H1 (cell line): ENCODE results near the gene MTCL3.

Experiments used
- CTCF ChIA-PET: fragments of 300-600 bp; sonication (Branson Sonifier 250); formaldehyde crosslinking; loops from one replicate; lab custom pipeline; 2021; ENCODE audit not compliant: partially characterized antibody; lab: Charles Lee
- POLR2A ChIA-PET: fragments of 300-600 bp; sonication (Branson Sonifier 250); formaldehyde crosslinking; loops from one replicate; lab custom pipeline; 2021; ENCODE audit warnings: inconsistent platforms; ENCODE audit not compliant: partially characterized antibody; lab: Charles Lee
- DNase-seq, 2 experiments: peaks; one replicate each; pipeline versions ENCODE4 v3.0.0 to v3.0.0-alpha.2; 2010 to 2022; ENCODE audit warnings: low spot score in 2 of 2, low read depth in 1 of 2, mixed read lengths in 1 of 2
- FAIRE-seq: peaks from 2 replicates; lab custom pipeline; 2011; peaks lifted over from hg19 to GRCh38; lab: Jason Lieb, UNC
- H2AFZ ChIP-seq: 2 replicates; pipeline ENCODE4 v1.8.1; 2012; ENCODE audit warnings: low read length, inconsistent platforms
- H2AK5ac ChIP-seq: 2 replicates; pipeline ENCODE4 v1.6.1; 2013; ENCODE audit warnings: low read depth, low read length
- H2BK120ac ChIP-seq: replicated peaks from 2 replicates; pipeline ENCODE3; 2013; ENCODE audit warnings: low read depth, low read length, inconsistent platforms
- H2BK12ac ChIP-seq: 2 replicates; pipeline ENCODE4 v1.6.1; 2013; ENCODE audit warnings: low read depth, low read length
- H2BK15ac ChIP-seq: 2 replicates; pipeline ENCODE4 v1.6.1; 2013; ENCODE audit warnings: low read length
- H2BK20ac ChIP-seq: 2 replicates; pipeline ENCODE4 v1.6.1; 2013; ENCODE audit warnings: low read length
- H2BK5ac ChIP-seq: 2 replicates; pipeline ENCODE4 v1.6.1; 2013; ENCODE audit warnings: low read depth, low read length
- H3K14ac ChIP-seq: 2 replicates; pipeline ENCODE4 v1.6.1; 2013; ENCODE audit warnings: inconsistent platforms; ENCODE audit not compliant: insufficient read length
- H3K18ac ChIP-seq: 2 replicates; pipeline ENCODE4 v1.6.1; 2013; ENCODE audit warnings: low read length; ENCODE audit errors: extremely low read depth
- H3K23ac ChIP-seq: 2 replicates; pipeline ENCODE4 v1.6.1; 2013; ENCODE audit warnings: inconsistent platforms; ENCODE audit not compliant: insufficient read length
- H3K23me2 ChIP-seq: 2 replicates; pipeline ENCODE4 v1.6.1; 2013; ENCODE audit warnings: low read depth, low read length
- H3K27ac ChIP-seq: 2 replicates; pipeline ENCODE4 v1.6.1; 2011; ENCODE audit warnings: low read depth, low read length, inconsistent platforms
- H3K27me3 ChIP-seq, 4 experiments: replicated peaks in 1 of 4; 1 replicate in 1 of 4; 2 replicates in 3 of 4; pipeline versions ENCODE4 v1.6.1 to v1.8.1; 2011 to 2013; ENCODE audit warnings: low read length in 3 of 4, mild to moderate bottlenecking in 3 of 4, inconsistent platforms in 2 of 4, mixed read lengths in 2 of 4, moderate library complexity in 1 of 4; ENCODE audit not compliant: control insufficient read depth in 3 of 4, insufficient read depth in 3 of 4; ENCODE audit errors: extremely low read depth in 1 of 4
- H3K36me3 ChIP-seq, 4 experiments: 2 replicates each; pipeline versions ENCODE4 v1.6.1 to v1.8.1; 2011 to 2013; ENCODE audit warnings: mild to moderate bottlenecking in 4 of 4, low read length in 3 of 4, moderate library complexity in 2 of 4, control low read depth in 1 of 4, inconsistent platforms in 1 of 4; ENCODE audit not compliant: insufficient read depth in 4 of 4, control insufficient read depth in 2 of 4
- H3K4ac ChIP-seq: replicated peaks from 2 replicates; pipeline ENCODE3; 2013; ENCODE audit warnings: low read length, low read depth, mixed read lengths, inconsistent platforms; ENCODE audit not compliant: insufficient read length
- H3K4me1 ChIP-seq, 4 experiments: replicated peaks in 1 of 4; 1 replicate in 1 of 4; 2 replicates in 3 of 4; pipeline versions ENCODE4 v1.6.1 to v1.8.1; 2011 to 2013; ENCODE audit warnings: low read length in 3 of 4, inconsistent platforms in 2 of 4, mixed read lengths in 1 of 4; ENCODE audit not compliant: insufficient read depth in 4 of 4, control insufficient read depth in 3 of 4
- H3K4me2 ChIP-seq, 2 experiments: 2 replicates each; pipeline versions ENCODE4 v1.6.1 to v1.8.1; 2011 to 2013; ENCODE audit warnings: low read depth in 2 of 2, low read length in 2 of 2, control low read depth in 1 of 2, inconsistent platforms in 1 of 2, mild to moderate bottlenecking in 1 of 2; ENCODE audit not compliant: insufficient read depth in 1 of 2
- H3K4me3 ChIP-seq, 4 experiments: fragments of 200-600, 300-600 bp in 1 of 4; sonication (generic), shearing (Covaris generic), sonication (Bioruptor Twin) in 1 of 4; 2 replicates each; pipeline versions ENCODE4 v1.5.1 to v1.8.1; 2011 to 2016; ENCODE audit warnings: low read length in 4 of 4, low read depth in 3 of 4, control low read depth in 2 of 4, inconsistent platforms in 2 of 4, mild to moderate bottlenecking in 2 of 4, mixed read lengths in 1 of 4, moderate library complexity in 1 of 4; ENCODE audit not compliant: insufficient read depth in 2 of 4; ENCODE audit errors: extremely low read depth in 1 of 4
- H3K56ac ChIP-seq: replicated peaks from 2 replicates; pipeline ENCODE3; 2013; ENCODE audit warnings: low read depth, mild to moderate bottlenecking, mixed read lengths, low read length, inconsistent platforms; ENCODE audit not compliant: insufficient read length
- H3K79me1 ChIP-seq: 2 replicates; pipeline ENCODE4 v1.6.1; 2013; ENCODE audit warnings: low read depth, low read length, control low read depth
- H3K79me2 ChIP-seq, 2 experiments: 2 replicates each; pipeline versions ENCODE4 v1.6.1 to v1.8.1; 2012 to 2013; ENCODE audit warnings: low read length in 2 of 2, mild to moderate bottlenecking in 2 of 2, inconsistent platforms in 1 of 2; ENCODE audit not compliant: insufficient read depth in 2 of 2, control insufficient read depth in 1 of 2
- H3K9ac ChIP-seq, 4 experiments: replicated peaks in 1 of 4; 1 replicate in 1 of 4; 2 replicates in 3 of 4; pipeline versions ENCODE4 v1.6.1 to v1.8.1; 2011 to 2013; ENCODE audit warnings: low read depth in 3 of 4, low read length in 3 of 4, control low read depth in 2 of 4, mild to moderate bottlenecking in 2 of 4, moderate library complexity in 2 of 4, inconsistent platforms in 1 of 4; ENCODE audit errors: extremely low read depth in 1 of 4
- H3K9me3 ChIP-seq, 2 experiments: 2 replicates each; pipeline versions ENCODE4 v1.6.1 to v1.8.1; 2012 to 2013; ENCODE audit warnings: mild to moderate bottlenecking in 2 of 2, moderate library complexity in 2 of 2, control low read depth in 1 of 2, inconsistent platforms in 1 of 2, low read depth in 1 of 2, low read length in 1 of 2, mixed read lengths in 1 of 2; ENCODE audit not compliant: insufficient read depth in 2 of 2
- H4K20me1 ChIP-seq, 2 experiments: replicated peaks in 1 of 2; 2 replicates each; pipeline versions ENCODE3 to v1.8.1; 2011 to 2013; ENCODE audit warnings: inconsistent platforms in 2 of 2, low read length in 2 of 2, mild to moderate bottlenecking in 1 of 2; ENCODE audit not compliant: insufficient read depth in 2 of 2, control insufficient read depth in 1 of 2
- H4K5ac ChIP-seq: 2 replicates; pipeline ENCODE4 v1.6.1; 2013; ENCODE audit warnings: low read length, low read depth, mixed read lengths, inconsistent platforms; ENCODE audit not compliant: insufficient read length
- H4K8ac ChIP-seq: 2 replicates; pipeline ENCODE4 v1.8.0; 2013; ENCODE audit warnings: mild to moderate bottlenecking, moderate library complexity, low read length, inconsistent platforms; ENCODE audit not compliant: insufficient read depth; ENCODE audit errors: extremely low read depth
- H4K91ac ChIP-seq: replicated peaks from 2 replicates; pipeline ENCODE3; 2013; ENCODE audit warnings: low read length, mixed read lengths, inconsistent platforms; ENCODE audit not compliant: insufficient read length
- ASH2L ChIP-seq: fragments of 200-600, 300-600 bp; sonication (generic); IDR thresholded peaks from one replicate; pipeline ENCODE4 v1.7.1; 2017; ENCODE audit warnings: low read length
- CEBPB ChIP-seq: IDR thresholded peaks from 2 replicates; pipeline ENCODE4 v1.6.1; 2012; ENCODE audit warnings: low read depth, low read length
- EGR1 ChIP-seq: IDR thresholded peaks from 2 replicates; pipeline ENCODE4 v1.6.1; 2011; ENCODE audit warnings: low read depth, low read length, borderline replicate concordance
- JUN ChIP-seq: IDR thresholded peaks from 2 replicates; pipeline ENCODE4 v1.6.1; 2011; ENCODE audit warnings: low read depth, mild to moderate bottlenecking, improper control_type of control experiment, low read length
- KDM1A ChIP-seq: fragments of 200-600, 300-600 bp; sonication (generic); IDR thresholded peaks from 2 replicates; pipeline ENCODE4 v1.7.1; 2016; ENCODE audit warnings: mild to moderate bottlenecking, low read length, borderline replicate concordance
- RXRA ChIP-seq: IDR thresholded peaks from 2 replicates; pipeline ENCODE4 v1.6.1; 2011; ENCODE audit warnings: low read depth, mild to moderate bottlenecking, low read length, moderate library complexity; ENCODE audit not compliant: insufficient read depth
- SAP30 ChIP-seq: fragments of 300-600 bp; sonication (generic); IDR thresholded peaks from 2 replicates; pipeline ENCODE4 v1.7.1; 2012; ENCODE audit warnings: low read length, moderate library complexity, mild to moderate bottlenecking, inconsistent platforms; ENCODE audit not compliant: insufficient read depth, insufficient replicate concordance
- SIN3A ChIP-seq, 2 experiments: IDR thresholded peaks in 1 of 2; conservative IDR thresholded peaks in 1 of 2; 2 replicates each; pipeline ENCODE4 v1.6.1; 2011 to 2012; ENCODE audit warnings: low read length in 2 of 2, improper control_type of control experiment in 1 of 2, low read depth in 1 of 2, mild to moderate bottlenecking in 1 of 2
- TCF12 ChIP-seq: IDR thresholded peaks from 2 replicates; pipeline ENCODE4 v1.6.1; 2011; ENCODE audit warnings: low read depth, mild to moderate bottlenecking, low read length
- whole genome bisulfite sequencing, 2 experiments: shearing (Covaris generic) in 1 of 2; methylation state at CpG; one replicate each; pipeline versions ENCODE4 v1.1.6 to v1.1.7; 2013 to 2015; ENCODE audit warnings: low lambda C conversion rate in 2 of 2, mixed read lengths in 2 of 2, inconsistent platforms in 1 of 2, low coverage in 1 of 2, missing lambda C conversion rate in 1 of 2; ENCODE audit not compliant: insufficient replicate concordance in 2 of 2, insufficient coverage in 1 of 2, insufficient read length in 1 of 2; ENCODE audit errors: extremely low coverage in 1 of 2, missing lambda C conversion rate in 1 of 2; 5-methylcytosine and 5-hydroxymethylcytosine counted together
- TF ChIP-seq, protein P1 (sequence below): IDR thresholded peaks from 2 replicates; pipeline ENCODE4 v1.6.1; 2012; ENCODE audit warnings: inconsistent platforms

Gene MTCL3

DNA sequence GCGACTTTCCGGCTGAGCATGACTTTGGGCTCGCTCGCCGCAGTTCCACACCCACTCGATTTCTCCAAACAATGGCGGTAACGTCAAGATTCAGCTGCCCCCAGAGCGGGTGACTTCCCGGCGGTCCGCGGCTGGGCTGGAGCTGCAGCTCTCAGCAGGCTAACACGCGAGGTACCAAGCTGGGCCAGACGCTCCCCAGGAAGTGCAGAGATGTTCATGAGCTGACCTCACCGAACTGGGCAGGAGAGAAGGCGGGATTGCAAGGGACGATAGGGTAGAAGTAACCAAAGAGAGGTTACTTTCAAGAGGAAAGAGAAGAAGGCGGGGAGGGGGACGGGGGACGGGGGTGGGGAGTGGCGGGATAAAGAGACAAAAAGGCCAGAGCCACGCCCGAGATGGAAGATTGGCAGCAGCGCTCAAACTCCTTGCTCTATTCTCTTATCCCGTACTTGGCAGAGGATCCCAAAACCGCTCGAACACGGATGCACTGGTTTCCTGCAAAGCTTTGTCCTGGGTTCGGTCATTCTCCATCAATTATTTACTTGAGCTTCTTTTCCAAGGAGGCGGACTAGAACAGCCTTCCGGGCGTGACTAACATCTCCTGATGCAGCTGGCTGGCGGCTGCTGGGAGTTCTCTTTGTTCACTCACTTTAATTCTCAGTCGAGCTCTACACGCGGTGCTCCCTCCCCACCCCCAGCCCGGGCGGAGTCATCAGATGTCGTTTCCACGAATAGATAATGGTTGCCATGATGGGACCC is at the start of gene MTCL3:
Gene MTCL3 (minus strand): TSS at position 626 of the 759 bp plus-strand sequence.
- H3K23me2 ChIP-seq = peaks cover 19% of the 10 kb centered on the region; the same call in 1 of the 2 replicates
- no peak within 1 kb of the TSS for H2AK5ac ChIP-seq
- peaks cover 0 to 7% (median 3%) of the 10 kb centered on the region in 4 experiments; a peak in 4 of 7 replicates for H3K4me1 ChIP-seq
- H3K79me1 ChIP-seq = no peaks in the 10 kb centered on the region
- peak within 1 kb of the TSS; percentile 54 to 87 (median 82) for H3K4me3 ChIP-seq
- H3K79me2 ChIP-seq = peaks cover 0 to 9% of the 10 kb centered on the region in 2 experiments; a peak in 1 of 4 replicates
- H2BK15ac ChIP-seq = no peak within 1 kb of the TSS
- H2BK120ac ChIP-seq = no peak within 1 kb of the TSS
- H3K14ac ChIP-seq = no peak within 1 kb of the TSS
- H2BK5ac ChIP-seq = peak within 1 kb of the TSS; percentile 87; the same call in 1 of the 2 replicates
- H4K5ac ChIP-seq = peak within 1 kb of the TSS; percentile 32
- 1% methylated on average over 38 of the region's 42 CpGs; no CpG with 5 or more reads in 1 of the 2 experiments for WGBS, 2 experiments
- no peak within 1 kb of the TSS for H3K23ac ChIP-seq
- H3K18ac ChIP-seq = peak within 1 kb of the TSS; percentile 55
- peak within 1 kb of the TSS; percentile 9 for H3K56ac ChIP-seq
- peak; percentile 43 to 83 for DNase-seq
- no peak within 1 kb of the TSS for H4K8ac ChIP-seq
- 0 out of 2 replicates have a peak within 1 kb of the TSS, but pooled peaks have one; percentile 40 for H2BK20ac ChIP-seq
- no peak within 1 kb of the TSS; the same call in 1 of the 2 replicates for H2BK12ac ChIP-seq
- H3K9me3 ChIP-seq = no peaks in the 10 kb centered on the region
- ChIA-PET CTCF (interaction anchor here (0.6 to 11.2 kb wide), 10 partner anchors 8 to 122 kb away, joined by 3 to 221 read pairs (median 4); partner anchors contain the start of gene KIAA0408), POLR2A (interaction anchor here (0.6 to 2.6 kb wide), 6 partner anchors 35 to 543 kb away, joined by 3 to 8 read pairs (median 3); partner anchors contain the start of gene RNF146)
- peaks cover 5 to 13% of the 10 kb centered on the region in 2 experiments for H4K20me1 ChIP-seq
- no peaks in the 10 kb centered on the region for H3K36me3 ChIP-seq
- H3K27ac ChIP-seq = peak within 1 kb of the TSS; percentile 77
- peak within 1 kb of the TSS; percentile 48 for H4K91ac ChIP-seq
- FAIRE-seq = no peak
- H3K4me2 ChIP-seq = peak within 1 kb of the TSS; percentile 79 to 86
- H3K27me3 ChIP-seq = peaks cover 0 to 10% (median 7%) of the 10 kb centered on the region in 4 experiments; a peak in 5 of 7 replicates
- H3K4ac ChIP-seq = no peak within 1 kb of the TSS
- peak within 1 kb of the TSS; percentile 65 to 82 (median 76) for H3K9ac ChIP-seq
- peak within 1 kb of the TSS; percentile 98 for H2AFZ ChIP-seq
- TF ChIP-seq EGR1 (peak; percentile 1; the same call in 1 of the 2 replicates), TCF12 (0 out of 2 replicates have a peak, but pooled peaks have one; percentile 56), SAP30 (peak; percentile 25), KDM1A (0 out of 2 replicates have a peak, but pooled peaks have one; percentile 15), SIN3A (conservative IDR thresholded peaks at IDR 0.05 in 1 of 2, IDR thresholded peaks at IDR 0.05 in 1 of 2; ENCODE audit: low read depth in 1 of 2, low read length in 2 of 2) (peak in 1 of 2 experiments; percentile 52; a peak in 2 of 4 replicates), ASH2L (peak; percentile 95), CEBPB (no peak), JUN (no peak), RXRA (0 out of 2 replicates have a peak, but pooled peaks have one; percentile 23)
- TF ChIP-seq, protein P1, sequence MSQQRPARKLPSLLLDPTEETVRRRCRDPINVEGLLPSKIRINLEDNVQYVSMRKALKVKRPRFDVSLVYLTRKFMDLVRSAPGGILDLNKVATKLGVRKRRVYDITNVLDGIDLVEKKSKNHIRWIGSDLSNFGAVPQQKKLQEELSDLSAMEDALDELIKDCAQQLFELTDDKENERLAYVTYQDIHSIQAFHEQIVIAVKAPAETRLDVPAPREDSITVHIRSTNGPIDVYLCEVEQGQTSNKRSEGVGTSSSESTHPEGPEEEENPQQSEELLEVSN = 0 out of 2 replicates have a peak, but pooled peaks have one; percentile 17
